ENCODE measurements around the gene ELFN2. TPM values are rescaled to one million over a fixed set of nuclear protein-coding genes. Genes with fewer than 3 reads are reported as not detected.

The ELFN2 gene
- 0.25 and 1.00 TPM in 2 replicates for total RNA-seq

GRCh38 chr22:37427135-37427710 is at the start of gene ELFN2:
Gene ELFN2 (minus strand): TSS chr22:37427479. CDS start chr22:37375534, 51,945 bp downstream.

Other genes with a start within 250 kb of the ELFN2 start
- gene C1QTNF6, start 239.2 kb downstream of the ELFN2 start, total RNA-seq: 2.7 and 4.0 TPM in 2 replicates
- 0.12 and 0.33 TPM in 2 replicates for gene SSTR3, start 215.0 kb downstream of the ELFN2 start, total RNA-seq
- gene RAC2, start 183.2 kb downstream of the ELFN2 start, total RNA-seq: 4.0 and 7.7 TPM in 2 replicates
- gene CYTH4, start 145.0 kb downstream of the ELFN2 start, total RNA-seq: 0.12 and 0.33 TPM in 2 replicates
- under 0.01 and 0.25 TPM in 2 replicates for gene MFNG, start 58.9 kb upstream of the ELFN2 start, total RNA-seq
- 1.2 and 2.1 TPM in 2 replicates for gene CARD10, start 91.9 kb upstream of the ELFN2 start, total RNA-seq
- 11.5 and 15.1 TPM in 2 replicates for gene CDC42EP1, start 133.0 kb upstream of the ELFN2 start, total RNA-seq
- not detected in 2 replicates for gene LGALS2, start 152.6 kb upstream of the ELFN2 start, total RNA-seq
- 37.8 and 39.0 TPM in 2 replicates for gene GGA1, start 181.4 kb upstream of the ELFN2 start, total RNA-seq
- 9.6 and 11.7 TPM in 2 replicates for gene SH3BP1, start 212.2 kb upstream of the ELFN2 start, total RNA-seq
- 6.4 and 13.8 TPM in 2 replicates for gene PDXP, start 231.2 kb upstream of the ELFN2 start, total RNA-seq
- 8,521 and 11,768 TPM in 2 replicates for gene LGALS1, start 248.2 kb upstream of the ELFN2 start, total RNA-seq